Measurements from ENCODE around the gene USP35. TPM values are rescaled to one million over a fixed set of nuclear protein-coding genes. Genes with fewer than 3 reads are reported as not detected.

USP35 gene
- total RNA-seq, 2 donors from 2014 or later = 9.6 to 10.0 TPM

- H3K4me3 Mint-ChIP-seq = no peak overlapping the region
- peaks cover 15% of the 10 kb centered on the region for H3K4me1 Mint-ChIP-seq
- peaks cover 13% of the 10 kb centered on the region for H3K36me3 Mint-ChIP-seq (ENCODE audit: low read depth)
- no peak for ATAC-seq (replicated peaks)
- H3K27ac Mint-ChIP-seq = no peak overlapping the region
- peaks cover 4% of the 10 kb centered on the region for H3K9me3 Mint-ChIP-seq
- H3K27me3 Mint-ChIP-seq = no peaks in the 10 kb centered on the region
Measured at GRCh38 chr11:78180751-78181150, 8.0 kb upstream of the USP35 start.

- ATAC-seq (replicated peaks) = no peak
- peaks cover 17% of the 10 kb centered on the region for H3K36me3 Mint-ChIP-seq (ENCODE audit: low read depth)
- no peak overlapping the region for H3K27ac Mint-ChIP-seq
- H3K27me3 Mint-ChIP-seq = no peaks in the 10 kb centered on the region
- no peak overlapping the region for H3K4me3 Mint-ChIP-seq
- peaks cover 3% of the 10 kb centered on the region for H3K9me3 Mint-ChIP-seq
- H3K4me1 Mint-ChIP-seq = peaks cover 15% of the 10 kb centered on the region
Measured at GRCh38 chr11:78181185-78181584, 7.5 kb upstream of the USP35 start.

- Mint-ChIP-seq H3K9me3 (no peaks in the 10 kb centered on the region), H3K27ac (peak overlapping the region; percentile 99), H3K4me1 (peaks cover 38% of the 10 kb centered on the region), H3K36me3 (ENCODE audit: low read depth) (peaks cover 32% of the 10 kb centered on the region), H3K27me3 (no peaks in the 10 kb centered on the region), H3K4me3 (peak overlapping the region; percentile 96)
- peak; percentile 80 for ATAC-seq (replicated peaks)
Measured at GRCh38 chr11:78187366-78188285, 1.1 kb upstream of the USP35 start.

GRCh38 chr11:78189174-78189724, 530 bp downstream of the USP35 start:
- H3K9me3 Mint-ChIP-seq = no peaks in the 10 kb centered on the region
- H3K4me1 Mint-ChIP-seq = peaks cover 42% of the 10 kb centered on the region
- H3K36me3 Mint-ChIP-seq (ENCODE audit: low read depth) = peaks cover 22% of the 10 kb centered on the region
- H3K27ac Mint-ChIP-seq = peak overlapping the region; percentile 99
- no peaks in the 10 kb centered on the region for H3K27me3 Mint-ChIP-seq
- peak overlapping the region; percentile 96 for H3K4me3 Mint-ChIP-seq
- ATAC-seq (replicated peaks) = no peak

GRCh38 chr11:78189851-78190250, 1.1 kb downstream of the USP35 start:
- H3K27me3 Mint-ChIP-seq = no peaks in the 10 kb centered on the region
- peak overlapping the region; percentile 99 for H3K27ac Mint-ChIP-seq
- no peak for ATAC-seq (replicated peaks)
- peaks cover 22% of the 10 kb centered on the region for H3K36me3 Mint-ChIP-seq (ENCODE audit: low read depth)
- peak overlapping the region; percentile 96 for H3K4me3 Mint-ChIP-seq
- peaks cover 48% of the 10 kb centered on the region for H3K4me1 Mint-ChIP-seq
- no peaks in the 10 kb centered on the region for H3K9me3 Mint-ChIP-seq

GRCh38 chr11:78190374-78190773, 1.7 kb downstream of the USP35 start:
- Mint-ChIP-seq H3K27ac (peak overlapping the region; percentile 99), H3K27me3 (no peaks in the 10 kb centered on the region), H3K9me3 (no peaks in the 10 kb centered on the region), H3K4me1 (peaks cover 49% of the 10 kb centered on the region), H3K4me3 (peak overlapping the region; percentile 96), H3K36me3 (ENCODE audit: low read depth) (peaks cover 22% of the 10 kb centered on the region)
- no peak for ATAC-seq (replicated peaks)

GRCh38 chr11:78190871-78191538, 2.3 kb downstream of the USP35 start:
- Mint-ChIP-seq H3K4me3 (peak overlapping the region; percentile 96), H3K36me3 (ENCODE audit: low read depth) (peaks cover 17% of the 10 kb centered on the region), H3K27me3 (no peaks in the 10 kb centered on the region), H3K9me3 (no peaks in the 10 kb centered on the region), H3K27ac (peak overlapping the region; percentile 99), H3K4me1 (peaks cover 49% of the 10 kb centered on the region)
- no peak for ATAC-seq (replicated peaks)

- H3K4me1 Mint-ChIP-seq = peaks cover 39% of the 10 kb centered on the region
- H3K36me3 Mint-ChIP-seq (ENCODE audit: low read depth) = peaks cover 9% of the 10 kb centered on the region
- H3K4me3 Mint-ChIP-seq = peak overlapping the region; percentile 1
- no peaks in the 10 kb centered on the region for H3K9me3 Mint-ChIP-seq
- H3K27ac Mint-ChIP-seq = peak overlapping the region; percentile 58
- no peak for ATAC-seq (replicated peaks)
- no peaks in the 10 kb centered on the region for H3K27me3 Mint-ChIP-seq
Measured at GRCh38 chr11:78192223-78192719, 3.6 kb downstream of the USP35 start.

- H3K36me3 Mint-ChIP-seq (ENCODE audit: low read depth) = peaks cover 3% of the 10 kb centered on the region
- no peaks in the 10 kb centered on the region for H3K9me3 Mint-ChIP-seq
- peaks cover 34% of the 10 kb centered on the region for H3K4me1 Mint-ChIP-seq
- ATAC-seq (replicated peaks) = no peak
- peak overlapping the region; percentile 1 for H3K4me3 Mint-ChIP-seq
- H3K27ac Mint-ChIP-seq = peak overlapping the region; percentile 58
- no peaks in the 10 kb centered on the region for H3K27me3 Mint-ChIP-seq
Measured at GRCh38 chr11:78192911-78193351, 4.2 kb downstream of the USP35 start.

- Mint-ChIP-seq H3K27me3 (no peaks in the 10 kb centered on the region), H3K9me3 (no peaks in the 10 kb centered on the region), H3K4me1 (peaks cover 34% of the 10 kb centered on the region), H3K4me3 (no peak overlapping the region), H3K36me3 (ENCODE audit: low read depth) (no peaks in the 10 kb centered on the region), H3K27ac (peak overlapping the region; percentile 58)
- ATAC-seq (replicated peaks) = no peak
Measured at GRCh38 chr11:78193806-78194205, 5.1 kb downstream of the USP35 start.

GRCh38 chr11:78194490-78194889, 5.8 kb downstream of the USP35 start:
- Mint-ChIP-seq H3K9me3 (no peaks in the 10 kb centered on the region), H3K4me1 (peaks cover 32% of the 10 kb centered on the region), H3K27me3 (no peaks in the 10 kb centered on the region), H3K36me3 (ENCODE audit: low read depth) (no peaks in the 10 kb centered on the region), H3K27ac (peak overlapping the region; percentile 10), H3K4me3 (no peak overlapping the region)
- ATAC-seq (replicated peaks) = peak; percentile 58

- H3K4me1 Mint-ChIP-seq = peaks cover 20% of the 10 kb centered on the region
- no peaks in the 10 kb centered on the region for H3K36me3 Mint-ChIP-seq (ENCODE audit: low read depth)
- H3K9me3 Mint-ChIP-seq = no peaks in the 10 kb centered on the region
- no peak overlapping the region for H3K4me3 Mint-ChIP-seq
- H3K27ac Mint-ChIP-seq = no peak overlapping the region
- ATAC-seq (replicated peaks) = no peak
- H3K27me3 Mint-ChIP-seq = no peaks in the 10 kb centered on the region
Measured at GRCh38 chr11:78195917-78196560, 7.3 kb downstream of the USP35 start.

- no peak overlapping the region for H3K4me3 Mint-ChIP-seq
- no peaks in the 10 kb centered on the region for H3K9me3 Mint-ChIP-seq
- ATAC-seq (replicated peaks) = no peak
- H3K27ac Mint-ChIP-seq = no peak overlapping the region
- no peaks in the 10 kb centered on the region for H3K36me3 Mint-ChIP-seq (ENCODE audit: low read depth)
- no peaks in the 10 kb centered on the region for H3K27me3 Mint-ChIP-seq
- peaks cover 24% of the 10 kb centered on the region for H3K4me1 Mint-ChIP-seq
Measured at GRCh38 chr11:78196661-78197091, 8.0 kb downstream of the USP35 start.

- H3K36me3 Mint-ChIP-seq (ENCODE audit: low read depth) = no peaks in the 10 kb centered on the region
- no peaks in the 10 kb centered on the region for H3K9me3 Mint-ChIP-seq
- H3K4me3 Mint-ChIP-seq = no peak overlapping the region
- H3K27ac Mint-ChIP-seq = no peak overlapping the region
- no peaks in the 10 kb centered on the region for H3K27me3 Mint-ChIP-seq
- peaks cover 28% of the 10 kb centered on the region for H3K4me1 Mint-ChIP-seq
- ATAC-seq (replicated peaks) = no peak
Measured at GRCh38 chr11:78197816-78198215, 9.1 kb downstream of the USP35 start.
